C4-2B (cell line): ENCODE results near the gene COMMD4.
"Not testable (repeated sequence)": the region's sequence is repeated elsewhere in the genome, so short reads cannot be mapped to it uniquely, and the experiment has no call there.

Source experiments
- H3K27ac ChIP-seq: fragments of 450-650 bp; 2 replicates; pipeline ENCODE4 v1.5.1; 2017
- CTCF ChIP-seq: fragments of 450-650 bp; conservative IDR thresholded peaks from 2 replicates; pipeline ENCODE4 v1.5.1; 2017; ENCODE audit warnings: mild to moderate bottlenecking
- ZFX ChIP-seq: fragments of 450-650 bp; IDR thresholded peaks from 2 replicates; pipeline ENCODE4 v1.6.1; 2017

The COMMD4 gene

DNA sequence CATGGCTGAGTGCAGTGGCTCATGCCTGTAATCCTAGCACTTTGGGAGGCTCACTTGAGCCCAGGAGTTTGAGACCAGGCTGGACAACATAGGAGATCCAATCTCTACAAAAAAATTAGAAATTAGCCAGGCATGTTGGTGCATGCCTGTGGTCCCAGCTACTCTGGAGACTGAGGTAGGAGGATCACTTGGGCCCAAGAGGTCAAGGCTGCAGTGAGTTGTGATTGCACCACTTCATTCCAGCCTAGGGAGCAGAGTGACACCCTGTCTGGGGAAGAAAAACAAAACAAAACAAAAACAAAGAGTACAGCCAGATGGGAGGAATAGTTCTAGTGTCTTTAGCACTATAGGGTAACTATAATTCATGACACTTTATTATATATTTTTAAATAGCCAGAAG lies 26.2 kb upstream of the COMMD4 start:
- H3K27ac ChIP-seq = no peak overlapping the region
- TF ChIP-seq ZFX (no peak), CTCF (no peak)

GRCh38 chr15:75312548-75312947 lies 23.3 kb upstream of the COMMD4 start:
- H3K27ac ChIP-seq = not testable (repeated sequence)

DNA sequence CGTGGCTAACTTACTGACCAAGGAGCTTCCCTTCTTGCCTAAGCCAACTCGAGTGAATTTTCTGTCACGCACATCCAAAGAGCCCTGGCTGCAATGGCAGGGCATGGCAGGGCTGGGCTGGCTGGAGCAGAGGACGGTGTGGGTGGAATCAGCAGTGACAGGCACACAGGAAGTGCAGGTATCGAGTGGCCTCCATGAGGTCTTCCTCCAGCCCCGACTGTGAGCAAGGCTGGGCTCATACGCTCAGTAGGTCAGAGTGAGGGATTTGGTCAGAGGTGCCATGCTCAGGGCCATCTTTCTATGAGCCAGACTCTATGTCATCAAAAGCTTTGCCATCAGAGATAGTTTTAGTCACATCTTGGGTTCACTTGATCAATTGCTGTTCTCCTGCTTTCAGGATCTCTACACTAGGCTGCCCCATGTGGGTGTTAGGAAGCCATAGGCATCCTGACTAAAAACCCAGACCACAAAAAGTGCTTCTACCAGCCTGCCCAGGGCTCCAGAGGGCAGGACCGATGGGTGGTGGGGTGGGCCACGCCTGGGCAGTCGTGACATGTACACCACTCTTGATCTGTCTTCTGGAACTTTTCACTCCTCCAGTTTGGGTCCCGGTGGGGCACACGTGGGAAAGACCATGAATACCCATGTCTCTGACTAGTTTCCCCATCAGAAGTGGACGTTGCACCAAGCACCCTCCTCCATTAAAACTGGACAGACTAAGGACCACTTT lies 22.6 kb upstream of the COMMD4 start:
- no peak overlapping the region for H3K27ac ChIP-seq
- TF ChIP-seq ZFX = no peak
- no peak for TF ChIP-seq CTCF

DNA sequence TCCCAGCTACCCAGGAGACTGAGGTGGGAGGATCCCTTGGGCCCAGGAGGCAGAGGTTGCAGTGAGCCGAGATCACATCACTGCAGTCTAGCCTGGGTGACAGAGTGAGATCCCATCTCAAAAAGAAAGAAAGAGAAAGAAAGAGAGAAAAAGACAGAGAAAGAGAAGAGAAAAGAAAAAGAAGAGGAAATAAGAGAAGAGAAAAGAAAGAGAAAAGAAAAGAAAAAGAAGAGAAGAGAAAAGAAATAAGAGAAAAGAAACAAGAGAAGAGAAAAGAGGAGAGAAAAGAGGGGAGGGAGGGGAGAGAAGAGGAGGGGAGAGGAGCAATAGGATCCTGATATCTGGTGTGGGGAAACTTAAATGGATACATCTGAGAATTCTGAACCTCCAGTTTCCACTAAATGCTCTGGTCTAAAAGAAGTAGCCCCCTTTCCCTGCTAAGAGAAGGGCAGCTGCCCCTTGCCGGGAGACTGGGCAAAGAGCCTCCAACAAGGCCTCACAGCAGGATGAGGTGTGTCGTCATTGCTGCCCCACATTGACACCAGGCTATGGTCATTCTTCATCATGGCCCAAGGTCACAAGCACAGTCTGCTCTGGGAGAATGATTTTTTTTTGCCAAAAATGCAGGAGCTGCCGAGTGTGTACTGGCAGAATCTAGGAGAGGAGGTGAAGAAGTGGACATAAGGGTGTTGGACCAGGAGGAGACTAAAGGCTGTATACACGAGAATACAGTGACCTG lies 21.1 kb upstream of the COMMD4 start:
- no peak overlapping the region for H3K27ac ChIP-seq
- TF ChIP-seq CTCF = no peak
- no peak for TF ChIP-seq ZFX

GRCh38 chr15:75319231-75319897 lies 16.5 kb upstream of the COMMD4 start:
- not testable (repeated sequence) for H3K27ac ChIP-seq

GRCh38 chr15:75321711-75322110 lies 14.2 kb upstream of the COMMD4 start:
- no peak overlapping the region for H3K27ac ChIP-seq
- TF ChIP-seq ZFX (no peak), CTCF (no peak)

- TF ChIP-seq ZFX (no peak), CTCF (no peak)
- H3K27ac ChIP-seq = no peak overlapping the region
These were observed 9.9 kb upstream of the COMMD4 start for GRCh38 chr15:75325922-75326321.

DNA sequence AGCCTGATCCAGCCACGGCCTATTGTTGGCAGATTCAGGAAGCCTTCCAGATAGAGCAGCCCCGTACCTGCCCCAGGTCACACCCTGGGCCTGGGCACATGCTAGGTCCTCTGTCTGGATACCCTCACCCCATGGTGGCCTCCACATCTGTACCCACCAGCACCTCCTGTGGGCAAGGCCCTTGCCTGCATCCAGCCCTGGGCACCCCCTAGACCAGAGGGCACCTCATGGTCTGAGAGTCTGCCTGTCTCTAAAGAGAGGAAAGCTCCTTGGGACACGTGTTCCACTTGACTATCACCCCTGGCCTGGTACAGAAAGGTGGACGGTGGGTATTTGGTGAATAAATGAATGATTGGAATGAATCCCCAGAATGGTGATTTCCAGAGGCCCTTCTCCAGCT lies 8.9 kb upstream of the COMMD4 start:
- no peak for TF ChIP-seq CTCF
- no peak for TF ChIP-seq ZFX
- no peak overlapping the region for H3K27ac ChIP-seq
